Amygdala (tissue), 56 donors: ENCODE results near the gene PPP1R2C.

ENCODE experiments used
- DNase-seq, 56 donors: peaks; one replicate each; lab custom pipeline; 2025; lab: John Stamatoyannopoulos, UW

Gene PPP1R2C

DNA sequence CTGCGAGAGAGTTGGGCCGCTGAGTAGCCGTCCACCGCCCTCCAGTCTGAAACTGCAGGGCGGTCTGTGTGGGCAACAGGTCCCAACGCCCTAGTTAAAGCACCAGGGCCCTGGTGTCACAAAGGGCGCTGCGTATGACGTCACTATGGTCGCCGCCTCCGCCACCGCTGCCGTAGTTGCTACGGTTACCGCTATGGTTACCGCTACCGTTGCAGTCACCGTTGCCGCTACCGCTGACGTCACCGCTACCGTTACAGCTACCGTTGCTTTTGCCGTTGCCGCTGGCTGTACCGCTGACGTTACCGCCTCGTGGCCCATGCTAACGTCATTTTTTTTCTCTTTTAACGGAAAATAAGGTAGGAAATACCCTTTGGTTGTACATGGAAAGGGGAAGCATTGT, at the start of gene PPP1R2C:
PPP1R2C (minus strand) TSS at position 68 of the 400 bp plus-strand sequence. CDS start 84 bp downstream, outside the sequence.
- DNase-seq, result no peak

DNA sequence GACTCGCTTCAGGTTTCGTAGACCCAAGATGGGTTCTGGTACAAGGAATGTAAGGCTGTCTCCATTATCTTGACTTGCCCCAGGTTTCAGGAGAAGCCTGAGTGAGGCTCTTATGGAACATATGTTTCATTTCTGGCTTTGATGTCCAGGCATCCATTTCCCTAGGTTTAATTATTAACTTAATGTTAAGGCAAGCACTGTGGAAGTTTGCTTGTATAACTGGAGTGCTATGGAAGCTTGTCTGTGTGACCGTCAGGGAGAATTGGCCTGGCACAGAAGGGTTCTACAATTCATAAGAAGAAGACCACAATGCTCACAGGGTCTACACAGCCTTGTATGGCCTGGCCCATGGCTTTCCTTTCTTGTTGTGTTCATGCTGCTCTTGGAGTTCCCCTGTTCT, 47.2 kb upstream of the PPP1R2C start:
- no peak for DNase-seq

DNA sequence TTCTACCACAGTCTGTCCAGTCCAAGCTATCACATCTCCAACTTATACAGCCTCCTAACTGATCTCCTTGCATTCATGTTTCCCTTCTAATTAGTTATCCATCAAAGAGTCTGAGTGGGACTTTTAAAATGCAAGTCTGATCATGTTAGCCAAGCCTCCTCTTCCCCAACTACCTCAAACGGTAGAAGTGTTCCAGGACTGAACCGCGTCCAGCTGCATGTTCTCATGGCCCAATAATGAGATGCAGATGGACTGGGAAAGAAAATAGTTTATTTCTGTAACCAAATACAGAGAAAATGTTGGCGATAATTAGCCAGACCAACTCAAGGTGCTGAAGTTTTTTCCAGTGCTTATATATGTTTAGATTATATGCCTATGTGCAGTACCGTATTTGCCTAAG, 46.6 kb upstream of the PPP1R2C start:
- DNase-seq, result no peak

- DNase-seq, result no peak
Measured at GRCh38 chrX:42823443-42823842, 45.5 kb upstream of the PPP1R2C start.

DNA sequence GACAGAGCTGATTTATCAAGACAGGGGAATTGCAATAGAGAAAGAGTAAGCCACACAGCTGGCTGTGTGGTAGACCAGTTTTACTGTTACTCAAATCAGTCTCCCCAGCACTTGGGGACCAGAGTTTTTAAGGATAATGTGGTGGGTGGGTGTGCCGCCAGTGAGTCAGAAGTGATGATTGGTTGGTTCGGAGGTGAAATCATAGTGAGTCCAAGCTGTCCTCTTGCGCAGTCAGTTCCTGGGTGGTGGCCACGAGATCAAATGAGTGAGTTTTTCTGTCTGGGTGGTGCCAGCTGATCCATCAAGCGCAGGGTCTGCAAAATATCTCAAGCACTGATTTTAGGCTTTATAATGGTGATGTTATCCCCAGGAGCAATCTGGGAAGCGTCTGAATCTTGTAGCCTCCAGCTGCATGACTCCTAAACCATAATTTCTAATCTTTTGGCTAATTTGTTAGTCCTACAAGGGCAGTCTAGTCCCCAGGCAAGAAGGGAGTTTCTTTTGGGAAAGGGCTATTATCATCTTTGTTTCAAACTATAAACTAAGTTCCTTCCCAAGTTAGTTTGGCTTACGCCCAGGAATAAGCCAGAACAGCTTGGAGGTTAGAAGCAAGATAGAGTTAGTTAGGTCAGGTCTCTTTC, 44.0 kb upstream of the PPP1R2C start:
- DNase-seq, result no peak

DNA sequence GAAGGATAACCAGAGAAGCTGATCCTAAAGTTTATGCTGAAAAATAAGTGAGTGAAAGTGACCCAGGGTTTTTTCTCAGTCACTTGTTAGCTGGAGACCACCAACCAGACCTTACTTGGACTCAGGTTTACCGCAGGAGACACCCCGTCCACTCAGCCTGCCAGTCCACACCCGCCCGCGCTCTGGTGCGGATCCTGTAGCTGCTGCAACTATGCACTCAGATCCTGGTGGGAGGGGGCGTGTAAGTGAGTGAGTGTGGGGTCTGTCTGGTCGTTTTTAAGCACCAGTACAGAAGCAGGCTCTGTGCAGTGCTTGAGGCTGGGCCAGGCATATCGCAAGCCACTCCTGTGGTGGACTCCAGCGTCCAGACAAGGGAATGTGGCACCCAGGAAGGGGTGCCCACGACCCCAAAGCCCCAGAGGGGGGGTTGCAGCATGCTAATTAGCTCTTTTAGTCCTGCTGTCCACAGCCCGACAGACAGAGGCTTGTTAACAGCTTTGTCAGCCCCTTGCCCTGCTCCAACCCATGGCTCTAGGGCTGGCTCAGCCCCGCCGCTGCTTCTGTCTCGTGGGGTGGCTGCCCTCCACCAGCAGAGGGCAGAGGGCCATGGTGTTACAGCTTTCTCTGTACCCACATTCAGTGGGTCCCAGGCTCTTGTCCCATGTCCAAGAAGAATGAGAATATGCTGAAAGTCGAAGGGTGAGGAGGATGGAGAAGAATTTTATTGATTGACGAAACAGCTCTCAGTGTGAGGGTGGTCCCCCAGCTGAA, 40.4 kb upstream of the PPP1R2C start:
- DNase-seq, result no peak

DNA sequence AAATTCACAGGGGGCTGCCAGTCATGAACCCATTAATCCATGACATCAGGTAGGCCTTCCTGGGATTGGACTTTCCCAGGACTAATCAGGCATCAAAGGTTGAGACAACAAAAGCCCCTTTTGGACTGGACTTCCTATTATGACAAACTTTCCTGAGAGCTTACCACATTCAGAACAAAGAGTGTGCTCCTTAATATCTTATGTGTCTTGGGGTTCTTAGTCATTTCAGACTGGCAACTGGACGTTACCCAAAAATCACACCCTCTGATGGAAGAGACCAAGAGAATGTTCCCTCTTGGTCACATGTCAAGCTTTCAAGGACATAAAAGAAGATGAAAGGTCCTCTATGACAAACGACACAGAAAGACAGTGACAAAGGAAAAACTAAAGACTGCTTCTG, 31.6 kb upstream of the PPP1R2C start:
- no peak for DNase-seq

DNA sequence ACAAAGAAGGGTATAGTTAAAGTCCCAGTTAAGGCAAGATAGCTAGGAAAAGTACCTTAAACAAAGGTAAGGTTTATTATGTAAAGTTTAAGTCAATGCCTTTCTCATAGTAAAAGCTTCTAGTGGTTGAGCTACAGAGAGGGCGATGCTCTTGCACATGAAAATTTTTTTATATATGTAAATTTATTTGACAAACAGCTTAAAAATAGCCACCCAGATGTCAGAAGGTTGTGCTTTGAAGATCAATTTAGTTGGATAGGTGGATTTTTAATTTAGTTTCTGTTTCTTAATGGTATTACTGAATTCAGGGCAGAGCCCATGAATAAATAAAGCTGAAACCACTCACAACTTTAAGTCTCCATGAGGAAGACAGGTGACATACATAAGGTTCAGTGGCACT, 29.4 kb upstream of the PPP1R2C start:
- DNase-seq, result no peak

- DNase-seq, result no peak
Measured at GRCh38 chrX:42804524-42804923, 26.6 kb upstream of the PPP1R2C start.

DNA sequence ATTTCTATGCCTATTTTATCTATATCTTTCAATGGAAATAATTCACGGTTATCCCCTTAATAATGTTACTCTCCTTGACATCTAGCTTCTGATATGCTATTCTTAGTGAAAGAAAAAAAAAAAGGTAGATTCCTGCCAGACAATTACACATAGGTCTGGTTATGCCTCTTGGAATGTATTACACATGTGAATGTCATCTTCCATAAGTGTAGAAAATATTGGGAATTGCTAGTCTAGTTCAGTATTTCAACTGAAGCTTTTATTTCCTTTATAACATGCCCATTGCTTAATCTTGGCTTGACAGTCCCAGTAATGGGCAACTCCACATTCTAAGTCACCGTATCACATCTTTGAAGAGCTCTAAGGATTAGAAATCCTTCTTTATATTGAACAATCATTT, 25.4 kb upstream of the PPP1R2C start:
- DNase-seq, result no peak

GRCh38 chrX:42797651-42798269, 19.8 kb upstream of the PPP1R2C start:
- DNase-seq, result no peak

DNA sequence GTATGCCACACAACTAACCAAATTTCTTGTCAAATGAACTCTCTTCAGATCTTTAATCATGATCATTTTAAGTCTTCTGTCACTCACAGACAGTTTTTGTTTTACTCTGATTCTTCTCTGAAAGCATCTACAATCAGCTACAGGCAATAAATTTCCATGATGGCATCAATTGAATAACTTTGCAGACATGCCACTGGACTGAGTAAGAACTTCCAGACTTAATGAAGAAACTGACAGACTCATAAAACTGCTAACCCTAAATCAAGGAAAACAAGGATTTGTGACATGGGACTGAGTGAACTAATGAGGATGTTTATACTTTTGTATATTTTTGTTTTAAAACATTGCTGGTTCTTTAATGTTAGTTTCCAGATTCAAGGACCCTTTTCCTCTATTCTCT, 5.5 kb upstream of the PPP1R2C start:
- DNase-seq, result no peak

- DNase-seq, result no peak
Measured at GRCh38 chrX:42776195-42776594, 1.8 kb downstream of the PPP1R2C start.

DNA sequence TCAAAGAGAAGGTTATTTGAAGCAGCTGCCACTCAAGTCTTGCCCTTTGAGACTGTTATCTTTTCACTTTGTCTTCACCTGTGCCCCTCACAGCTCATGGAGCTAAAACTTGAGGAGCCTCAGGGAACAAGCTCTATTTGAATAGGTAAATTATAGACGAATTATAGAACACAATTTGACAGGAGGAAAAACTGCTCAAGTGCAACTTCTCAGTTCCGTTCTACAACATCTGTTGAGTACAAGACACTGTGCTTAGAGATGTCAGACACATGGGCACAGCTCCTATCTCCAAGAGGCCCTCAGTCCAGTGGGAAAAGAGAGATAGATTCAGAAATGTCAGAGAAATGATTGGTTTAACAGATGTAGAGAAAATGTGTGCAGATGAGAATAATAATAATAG, 5.1 kb downstream of the PPP1R2C start:
- no peak for DNase-seq

DNA sequence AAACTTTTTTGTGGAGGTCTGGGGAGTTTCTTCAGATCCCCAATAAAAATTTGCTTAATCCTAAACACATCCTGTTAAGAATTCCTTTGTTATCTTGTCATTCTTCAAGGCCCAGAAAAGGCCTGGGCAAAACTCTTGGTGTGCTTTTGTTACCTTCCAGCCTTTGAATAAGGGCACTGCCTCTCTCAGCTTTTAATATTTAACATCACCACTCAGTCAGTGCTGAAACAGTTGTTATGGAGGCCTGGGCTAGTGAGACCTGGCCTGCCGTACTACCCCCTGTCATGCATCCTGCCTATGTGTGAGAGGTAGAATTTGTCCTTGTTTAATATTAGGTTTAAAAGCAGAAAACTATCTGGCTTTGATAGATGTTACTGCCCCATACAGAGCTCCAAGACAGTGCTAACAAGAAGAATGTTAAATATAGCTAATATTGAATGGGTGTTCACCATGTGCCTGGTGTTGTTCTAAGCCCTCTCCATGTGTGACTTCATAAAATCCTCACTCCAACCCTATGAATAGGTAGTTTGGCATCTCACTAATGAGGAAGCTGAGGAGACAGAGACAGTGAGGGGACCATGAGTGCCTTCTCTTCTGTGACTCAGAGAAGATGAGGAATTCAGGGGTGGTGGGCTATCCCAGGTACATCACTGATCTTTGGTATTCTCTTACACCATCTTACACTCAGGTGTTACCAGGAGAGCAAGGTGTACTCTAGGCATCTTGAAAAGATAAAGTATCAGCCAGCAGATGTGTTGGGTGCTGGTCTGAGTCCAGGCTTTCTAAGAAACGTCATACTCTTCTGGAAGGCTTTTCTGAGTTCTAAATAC, 6.2 kb downstream of the PPP1R2C start:
- no peak for DNase-seq

GRCh38 chrX:42770566-42770965, 7.4 kb downstream of the PPP1R2C start:
- DNase-seq, result no peak

GRCh38 chrX:42759881-42760280, 18.1 kb downstream of the PPP1R2C start:
- DNase-seq, result no peak

DNA sequence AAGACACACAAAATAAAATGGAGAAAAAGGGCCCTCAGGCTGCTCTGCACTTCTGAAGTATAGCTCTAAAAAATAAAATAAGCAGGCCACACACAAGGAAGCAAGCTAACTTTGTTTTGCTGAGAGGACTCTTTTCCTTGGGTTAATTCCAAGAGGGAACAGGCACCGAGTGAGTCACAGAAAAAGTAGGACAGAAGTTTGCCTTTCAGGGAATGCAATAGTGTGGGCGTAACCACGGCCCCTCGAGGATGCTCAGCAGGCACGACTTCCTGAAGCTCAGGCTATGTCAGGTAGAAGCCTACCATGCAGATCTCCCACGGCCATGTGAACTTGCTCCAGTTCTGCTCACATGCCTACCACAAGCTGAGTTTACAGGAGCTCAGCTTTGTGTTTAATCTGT, 22.1 kb downstream of the PPP1R2C start:
- DNase-seq, result peak in 8 of 56 donors; percentile 0 to 3 (median 0)

DNA sequence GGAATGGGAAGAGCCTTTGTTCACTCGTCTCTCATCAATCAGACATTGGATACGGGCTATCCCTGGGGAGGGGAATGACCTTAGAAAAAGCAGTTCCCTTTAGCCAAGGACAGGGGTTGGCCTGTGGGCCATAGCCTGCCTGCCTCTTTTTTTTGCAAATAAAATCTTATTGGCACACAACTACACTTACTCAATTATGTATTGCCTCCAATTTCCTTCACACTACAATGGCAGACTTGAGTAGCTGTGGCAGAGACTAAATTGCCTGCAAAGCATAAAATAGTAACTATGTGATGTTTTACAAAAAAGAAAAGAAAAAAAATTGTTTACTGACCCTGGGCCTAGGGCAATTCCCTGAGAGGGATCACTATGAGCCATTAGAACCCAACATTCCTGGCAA, 23.4 kb downstream of the PPP1R2C start:
- DNase-seq, result no peak

DNA sequence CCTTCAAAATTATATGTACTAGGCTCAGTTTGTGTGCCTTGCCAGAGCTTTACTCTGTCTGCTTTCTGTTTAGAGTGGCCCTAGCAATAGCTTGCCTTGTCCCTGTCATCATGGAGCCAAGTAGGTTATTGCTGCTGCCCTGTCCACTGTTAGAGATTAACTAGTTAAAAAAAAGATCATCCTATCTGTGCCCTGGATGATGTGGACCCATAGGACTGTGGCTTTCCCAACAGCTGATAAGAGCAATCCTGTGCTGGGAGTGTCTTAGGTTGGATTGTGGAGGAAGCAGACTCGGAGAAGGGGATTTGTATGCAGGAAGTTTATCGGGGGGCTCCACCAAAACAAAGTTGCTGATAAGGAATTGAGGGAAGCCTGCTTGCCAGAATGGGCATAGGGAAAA, 23.8 kb downstream of the PPP1R2C start:
- no peak for DNase-seq

DNA sequence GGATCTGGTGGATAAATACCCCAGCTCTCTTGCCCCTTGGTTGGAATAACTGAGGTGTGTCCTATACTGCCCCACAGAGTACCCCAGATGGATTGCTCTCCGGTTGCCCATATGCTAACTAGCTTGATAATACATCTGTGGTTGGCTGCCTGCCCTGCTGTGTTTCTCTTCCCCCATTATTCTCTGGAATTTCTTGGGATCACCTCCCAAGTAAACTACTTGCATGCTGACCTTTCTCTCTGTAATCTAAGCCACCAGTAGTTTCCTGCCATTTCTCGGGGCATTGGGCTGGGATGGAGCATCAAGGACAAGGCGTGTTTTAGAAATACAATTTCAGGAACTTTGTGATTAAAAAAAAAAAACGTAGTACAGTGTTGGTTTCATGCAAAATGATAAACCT, 25.2 kb downstream of the PPP1R2C start:
- DNase-seq, result no peak
